HEK293 (cell line): ENCODE measurements around the gene NSUN6.

Source experiments
- FEZF1 ChIP-seq: fragments of 450-650 bp; formaldehyde crosslinking; IDR thresholded peaks from 2 replicates; pipeline ENCODE4 v1.5.1; 2016; ENCODE audit warnings: missing biosample characterization, missing genetic modification characterization
- IKZF3 ChIP-seq: fragments of 450-650 bp; IDR thresholded peaks from 2 replicates; pipeline ENCODE4 v1.5.0; 2018; ENCODE audit warnings: missing biosample characterization, mild to moderate bottlenecking, missing genetic modification characterization, moderate library complexity
- KLF8 ChIP-seq: fragments of 450-650 bp; formaldehyde crosslinking; IDR thresholded peaks from 2 replicates; pipeline ENCODE4 v1.5.1; 2016; ENCODE audit warnings: missing biosample characterization, missing genetic modification characterization
- OSR2 ChIP-seq: fragments of 450-650 bp; formaldehyde crosslinking; IDR thresholded peaks from 2 replicates; pipeline ENCODE4 v1.5.1; 2016; ENCODE audit warnings: missing biosample characterization, missing genetic modification characterization
- ZBTB1 ChIP-seq: fragments of 450-650 bp; formaldehyde crosslinking; IDR thresholded peaks from 2 replicates; pipeline ENCODE4 v1.5.1; 2016; ENCODE audit warnings: missing biosample characterization, missing genetic modification characterization
- ZBTB20 ChIP-seq: fragments of 450-650 bp; formaldehyde crosslinking; IDR thresholded peaks from 2 replicates; pipeline ENCODE4 v1.5.1; 2016; ENCODE audit warnings: missing biosample characterization, missing genetic modification characterization
- ZNF132 ChIP-seq: fragments of 450-650 bp; formaldehyde crosslinking; IDR thresholded peaks from 2 replicates; pipeline ENCODE4 v1.5.1; 2017; ENCODE audit warnings: missing biosample characterization, missing genetic modification characterization, borderline replicate concordance
- ZNF174 ChIP-seq: fragments of 450-650 bp; formaldehyde crosslinking; IDR thresholded peaks from 2 replicates; pipeline ENCODE4 v1.5.0; 2017; ENCODE audit warnings: missing biosample characterization, mild to moderate bottlenecking, missing genetic modification characterization
- ZNF23 ChIP-seq: fragments of 450-650 bp; formaldehyde crosslinking; IDR thresholded peaks from 2 replicates; pipeline ENCODE4 v1.5.1; 2016; ENCODE audit warnings: missing biosample characterization, missing genetic modification characterization, borderline replicate concordance
- ZNF426 ChIP-seq: fragments of 450-650 bp; formaldehyde crosslinking; IDR thresholded peaks from 2 replicates; pipeline ENCODE4 v1.5.1; 2017; ENCODE audit warnings: missing biosample characterization, missing genetic modification characterization, mild to moderate bottlenecking, inconsistent platforms, moderate library complexity
- ZNF529 ChIP-seq: fragments of 450-650 bp; formaldehyde crosslinking; IDR thresholded peaks from 2 replicates; pipeline ENCODE4 v1.5.1; 2017; ENCODE audit warnings: missing genetic modification characterization, missing biosample characterization; ENCODE audit not compliant: insufficient replicate concordance
- ZNF548 ChIP-seq: fragments of 450-650 bp; formaldehyde crosslinking; IDR thresholded peaks from 2 replicates; pipeline ENCODE4 v1.5.1; 2016; ENCODE audit warnings: missing biosample characterization, missing genetic modification characterization
- ZNF555 ChIP-seq: fragments of 450-650 bp; formaldehyde crosslinking; conservative IDR thresholded peaks from 2 replicates; pipeline ENCODE4 v1.5.1; 2017; ENCODE audit warnings: missing biosample characterization, mild to moderate bottlenecking, missing genetic modification characterization, inconsistent platforms
- ZNF623 ChIP-seq: fragments of 450-650 bp; formaldehyde crosslinking; IDR thresholded peaks from 2 replicates; pipeline ENCODE4 v1.5.1; 2016; ENCODE audit warnings: missing biosample characterization, missing genetic modification characterization
- ZNF626 ChIP-seq: fragments of 450-650 bp; sonication (Bioruptor Pico); formaldehyde crosslinking; IDR thresholded peaks from 2 replicates; pipeline ENCODE4 v1.5.1; 2018; ENCODE audit warnings: missing biosample characterization, missing genetic modification characterization, inconsistent platforms
- ZNF629 ChIP-seq: fragments of 450-650 bp; formaldehyde crosslinking; IDR thresholded peaks from 2 replicates; pipeline ENCODE4 v1.5.1; 2017; ENCODE audit warnings: missing biosample characterization, missing genetic modification characterization
- ZNF660 ChIP-seq: fragments of 450-650 bp; IDR thresholded peaks from 2 replicates; pipeline ENCODE4 v1.5.1; 2018; ENCODE audit warnings: missing biosample characterization, mild to moderate bottlenecking, missing genetic modification characterization
- ZNF837 ChIP-seq: fragments of 450-650 bp; formaldehyde crosslinking; IDR thresholded peaks from 2 replicates; pipeline ENCODE4 v1.5.1; 2016; ENCODE audit warnings: missing biosample characterization, missing genetic modification characterization
- ZNF843 ChIP-seq: fragments of 450-650 bp; formaldehyde crosslinking; IDR thresholded peaks from 2 replicates; pipeline ENCODE4 v1.5.1; 2016; ENCODE audit warnings: missing biosample characterization, missing genetic modification characterization
- ZXDB ChIP-seq: fragments of 450-650 bp; formaldehyde crosslinking; IDR thresholded peaks from 2 replicates; pipeline ENCODE4 v1.5.1; 2016; ENCODE audit warnings: missing biosample characterization, missing genetic modification characterization
- TF ChIP-seq, protein P1 (sequence below): fragments of 450-650 bp; IDR thresholded peaks from 2 replicates; pipeline ENCODE4 v1.5.1; 2018; ENCODE audit warnings: missing biosample characterization, mild to moderate bottlenecking, missing genetic modification characterization
- TF ChIP-seq, protein P2 (sequence below): fragments of 450-650 bp; formaldehyde crosslinking; IDR thresholded peaks from 2 replicates; pipeline ENCODE4 v1.5.1; 2016; ENCODE audit warnings: missing biosample characterization, missing genetic modification characterization
- TF ChIP-seq, protein P3 (sequence below): fragments of 450-650 bp; formaldehyde crosslinking; IDR thresholded peaks from 2 replicates; pipeline ENCODE4 v1.5.1; 2016; ENCODE audit warnings: missing biosample characterization, missing genetic modification characterization
- TF ChIP-seq, protein P4 (sequence below): fragments of 450-650 bp; formaldehyde crosslinking; IDR thresholded peaks from 2 replicates; pipeline ENCODE4 v1.5.1; 2017; ENCODE audit warnings: missing biosample characterization, missing genetic modification characterization
- TF ChIP-seq, protein P5 (sequence below): fragments of 450-650 bp; formaldehyde crosslinking; IDR thresholded peaks from 2 replicates; pipeline ENCODE4 v1.5.1; 2016; ENCODE audit warnings: missing biosample characterization, missing genetic modification characterization
- TF ChIP-seq, protein P6 (sequence below): fragments of 450-650 bp; formaldehyde crosslinking; IDR thresholded peaks from 2 replicates; pipeline ENCODE4 v1.5.1; 2016; ENCODE audit warnings: missing biosample characterization, missing genetic modification characterization

Gene NSUN6

DNA sequence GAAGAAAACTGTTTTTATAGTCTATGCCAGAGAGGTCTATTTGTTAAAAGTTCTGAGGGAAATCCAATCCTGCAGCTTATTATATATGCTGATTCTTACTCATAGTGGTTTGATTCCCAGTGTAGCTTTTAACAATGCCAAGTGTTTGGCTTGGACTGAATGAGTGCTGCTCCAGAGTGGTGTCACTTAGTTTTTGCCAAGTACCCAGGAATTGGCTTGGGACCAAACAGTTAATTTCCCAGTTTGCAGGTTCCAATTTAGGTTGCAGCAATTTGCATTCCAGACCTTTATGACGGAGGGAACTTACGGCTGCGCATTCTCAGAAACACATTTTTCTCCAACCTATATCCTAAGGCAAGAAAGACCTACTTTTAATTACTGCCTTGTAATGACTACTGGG, 32.4 kb downstream of the NSUN6 start (continued):
- TF ChIP-seq IKZF3 (peak; percentile 27; the same call in 1 of the 2 replicates), ZNF629 (tag by site-specific recombination) (0 out of 2 replicates have a peak, but pooled peaks have one; percentile 15), ZNF23 (no peak), ZNF837 (no peak), ZNF132 (tag by site-specific recombination) (no peak), KLF8 (tag by site-specific recombination) (no peak), ZNF843 (tag by site-specific recombination) (0 out of 2 replicates have a peak, but pooled peaks have one; percentile 26), ZBTB1 (no peak), ZNF660 (tag by site-specific recombination) (0 out of 2 replicates have a peak, but pooled peaks have one; percentile 63), ZNF623 (tag by site-specific recombination) (no peak), ZNF626 (no peak), ZNF426 (no peak), ZBTB20 (tag by site-specific recombination) (peak; percentile 64; the same call in 1 of the 2 replicates), ZNF555 (no peak), FEZF1 (tag by site-specific recombination) (peak; percentile 31; the same call in 1 of the 2 replicates), ZNF548 (tag by site-specific recombination) (no peak), ZNF174 (tag by site-specific recombination) (no peak), OSR2 (no peak), ZNF529 (tag by site-specific recombination) (no peak), ZXDB (0 out of 2 replicates have a peak, but pooled peaks have one; percentile 35)
- TF ChIP-seq, protein P1, sequence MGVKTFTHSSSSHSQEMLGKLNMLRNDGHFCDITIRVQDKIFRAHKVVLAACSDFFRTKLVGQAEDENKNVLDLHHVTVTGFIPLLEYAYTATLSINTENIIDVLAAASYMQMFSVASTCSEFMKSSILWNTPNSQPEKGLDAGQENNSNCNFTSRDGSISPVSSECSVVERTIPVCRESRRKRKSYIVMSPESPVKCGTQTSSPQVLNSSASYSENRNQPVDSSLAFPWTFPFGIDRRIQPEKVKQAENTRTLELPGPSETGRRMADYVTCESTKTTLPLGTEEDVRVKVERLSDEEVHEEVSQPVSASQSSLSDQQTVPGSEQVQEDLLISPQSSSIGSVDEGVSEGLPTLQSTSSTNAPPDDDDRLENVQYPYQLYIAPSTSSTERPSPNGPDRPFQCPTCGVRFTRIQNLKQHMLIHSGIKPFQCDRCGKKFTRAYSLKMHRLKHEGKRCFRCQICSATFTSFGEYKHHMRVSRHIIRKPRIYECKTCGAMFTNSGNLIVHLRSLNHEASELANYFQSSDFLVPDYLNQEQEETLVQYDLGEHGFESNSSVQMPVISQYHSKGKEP, result peak; percentile 97
- TF ChIP-seq, protein P2, sequence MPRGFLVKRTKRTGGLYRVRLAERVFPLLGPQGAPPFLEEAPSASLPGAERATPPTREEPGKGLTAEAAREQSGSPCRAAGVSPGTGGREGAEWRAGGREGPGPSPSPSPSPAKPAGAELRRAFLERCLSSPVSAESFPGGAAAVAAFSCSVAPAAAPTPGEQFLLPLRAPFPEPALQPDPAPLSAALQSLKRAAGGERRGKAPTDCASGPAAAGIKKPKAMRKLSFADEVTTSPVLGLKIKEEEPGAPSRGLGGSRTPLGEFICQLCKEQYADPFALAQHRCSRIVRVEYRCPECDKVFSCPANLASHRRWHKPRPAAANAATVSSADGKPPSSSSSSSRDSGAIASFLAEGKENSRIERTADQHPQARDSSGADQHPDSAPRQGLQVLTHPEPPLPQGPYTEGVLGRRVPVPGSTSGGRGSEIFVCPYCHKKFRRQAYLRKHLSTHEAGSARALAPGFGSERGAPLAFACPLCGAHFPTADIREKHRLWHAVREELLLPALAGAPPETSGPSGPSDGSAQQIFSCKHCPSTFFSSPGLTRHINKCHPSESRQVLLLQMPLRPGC (tag by site-specific recombination), result peak; percentile 45; the same call in 1 of the 2 replicates
- TF ChIP-seq, protein P3, sequence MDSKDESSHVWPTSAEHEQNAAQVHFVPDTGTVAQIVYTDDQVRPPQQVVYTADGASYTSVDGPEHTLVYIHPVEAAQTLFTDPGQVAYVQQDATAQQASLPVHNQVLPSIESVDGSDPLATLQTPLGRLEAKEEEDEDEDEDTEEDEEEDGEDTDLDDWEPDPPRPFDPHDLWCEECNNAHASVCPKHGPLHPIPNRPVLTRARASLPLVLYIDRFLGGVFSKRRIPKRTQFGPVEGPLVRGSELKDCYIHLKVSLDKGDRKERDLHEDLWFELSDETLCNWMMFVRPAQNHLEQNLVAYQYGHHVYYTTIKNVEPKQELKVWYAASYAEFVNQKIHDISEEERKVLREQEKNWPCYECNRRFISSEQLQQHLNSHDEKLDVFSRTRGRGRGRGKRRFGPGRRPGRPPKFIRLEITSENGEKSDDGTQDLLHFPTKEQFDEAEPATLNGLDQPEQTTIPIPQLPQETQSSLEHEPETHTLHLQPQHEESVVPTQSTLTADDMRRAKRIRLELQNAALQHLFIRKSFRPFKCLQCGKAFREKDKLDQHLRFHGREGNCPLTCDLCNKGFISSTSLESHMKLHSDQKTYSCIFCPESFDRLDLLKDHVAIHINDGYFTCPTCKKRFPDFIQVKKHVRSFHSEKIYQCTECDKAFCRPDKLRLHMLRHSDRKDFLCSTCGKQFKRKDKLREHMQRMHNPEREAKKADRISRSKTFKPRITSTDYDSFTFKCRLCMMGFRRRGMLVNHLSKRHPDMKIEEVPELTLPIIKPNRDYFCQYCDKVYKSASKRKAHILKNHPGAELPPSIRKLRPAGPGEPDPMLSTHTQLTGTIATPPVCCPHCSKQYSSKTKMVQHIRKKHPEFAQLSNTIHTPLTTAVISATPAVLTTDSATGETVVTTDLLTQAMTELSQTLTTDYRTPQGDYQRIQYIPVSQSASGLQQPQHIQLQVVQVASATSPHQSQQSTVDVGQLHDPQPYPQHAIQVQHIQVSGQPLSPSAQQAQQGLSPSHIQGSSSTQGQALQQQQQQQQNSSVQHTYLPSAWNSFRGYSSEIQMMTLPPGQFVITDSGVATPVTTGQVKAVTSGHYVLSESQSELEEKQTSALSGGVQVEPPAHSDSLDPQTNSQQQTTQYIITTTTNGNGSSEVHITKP (tag by site-specific recombination), result peak; percentile 72
- TF ChIP-seq, protein P4, sequence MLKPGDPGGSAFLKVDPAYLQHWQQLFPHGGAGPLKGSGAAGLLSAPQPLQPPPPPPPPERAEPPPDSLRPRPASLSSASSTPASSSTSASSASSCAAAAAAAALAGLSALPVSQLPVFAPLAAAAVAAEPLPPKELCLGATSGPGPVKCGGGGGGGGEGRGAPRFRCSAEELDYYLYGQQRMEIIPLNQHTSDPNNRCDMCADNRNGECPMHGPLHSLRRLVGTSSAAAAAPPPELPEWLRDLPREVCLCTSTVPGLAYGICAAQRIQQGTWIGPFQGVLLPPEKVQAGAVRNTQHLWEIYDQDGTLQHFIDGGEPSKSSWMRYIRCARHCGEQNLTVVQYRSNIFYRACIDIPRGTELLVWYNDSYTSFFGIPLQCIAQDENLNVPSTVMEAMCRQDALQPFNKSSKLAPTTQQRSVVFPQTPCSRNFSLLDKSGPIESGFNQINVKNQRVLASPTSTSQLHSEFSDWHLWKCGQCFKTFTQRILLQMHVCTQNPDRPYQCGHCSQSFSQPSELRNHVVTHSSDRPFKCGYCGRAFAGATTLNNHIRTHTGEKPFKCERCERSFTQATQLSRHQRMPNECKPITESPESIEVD, result peak; percentile 73; the same call in 1 of the 2 replicates
- TF ChIP-seq, protein P5, sequence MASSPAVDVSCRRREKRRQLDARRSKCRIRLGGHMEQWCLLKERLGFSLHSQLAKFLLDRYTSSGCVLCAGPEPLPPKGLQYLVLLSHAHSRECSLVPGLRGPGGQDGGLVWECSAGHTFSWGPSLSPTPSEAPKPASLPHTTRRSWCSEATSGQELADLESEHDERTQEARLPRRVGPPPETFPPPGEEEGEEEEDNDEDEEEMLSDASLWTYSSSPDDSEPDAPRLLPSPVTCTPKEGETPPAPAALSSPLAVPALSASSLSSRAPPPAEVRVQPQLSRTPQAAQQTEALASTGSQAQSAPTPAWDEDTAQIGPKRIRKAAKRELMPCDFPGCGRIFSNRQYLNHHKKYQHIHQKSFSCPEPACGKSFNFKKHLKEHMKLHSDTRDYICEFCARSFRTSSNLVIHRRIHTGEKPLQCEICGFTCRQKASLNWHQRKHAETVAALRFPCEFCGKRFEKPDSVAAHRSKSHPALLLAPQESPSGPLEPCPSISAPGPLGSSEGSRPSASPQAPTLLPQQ, result 0 out of 2 replicates have a peak, but pooled peaks have one; percentile 23
- TF ChIP-seq, protein P6, sequence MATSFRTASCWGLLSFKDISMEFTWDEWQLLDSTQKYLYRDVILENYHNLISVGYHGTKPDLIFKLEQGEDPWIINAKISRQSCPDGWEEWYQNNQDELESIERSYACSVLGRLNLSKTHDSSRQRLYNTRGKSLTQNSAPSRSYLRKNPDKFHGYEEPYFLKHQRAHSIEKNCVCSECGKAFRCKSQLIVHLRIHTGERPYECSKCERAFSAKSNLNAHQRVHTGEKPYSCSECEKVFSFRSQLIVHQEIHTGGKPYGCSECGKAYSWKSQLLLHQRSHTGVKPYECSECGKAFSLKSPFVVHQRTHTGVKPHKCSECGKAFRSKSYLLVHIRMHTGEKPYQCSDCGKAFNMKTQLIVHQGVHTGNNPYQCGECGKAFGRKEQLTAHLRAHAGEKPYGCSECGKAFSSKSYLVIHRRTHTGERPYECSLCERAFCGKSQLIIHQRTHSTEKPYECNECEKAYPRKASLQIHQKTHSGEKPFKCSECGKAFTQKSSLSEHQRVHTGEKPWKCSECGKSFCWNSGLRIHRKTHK, result no peak
